ENCODE measurements around the gene FAM136A. TPM values are rescaled to one million over a fixed set of nuclear protein-coding genes. Genes with fewer than 3 reads are reported as not detected.

FAM136A gene
- total and polyA plus RNA-seq, 2 of the 13 experiments (the other 11 are each of a cell fraction or from before 2014, with no cell fraction given) = 77.8 to 126 TPM

DNA sequence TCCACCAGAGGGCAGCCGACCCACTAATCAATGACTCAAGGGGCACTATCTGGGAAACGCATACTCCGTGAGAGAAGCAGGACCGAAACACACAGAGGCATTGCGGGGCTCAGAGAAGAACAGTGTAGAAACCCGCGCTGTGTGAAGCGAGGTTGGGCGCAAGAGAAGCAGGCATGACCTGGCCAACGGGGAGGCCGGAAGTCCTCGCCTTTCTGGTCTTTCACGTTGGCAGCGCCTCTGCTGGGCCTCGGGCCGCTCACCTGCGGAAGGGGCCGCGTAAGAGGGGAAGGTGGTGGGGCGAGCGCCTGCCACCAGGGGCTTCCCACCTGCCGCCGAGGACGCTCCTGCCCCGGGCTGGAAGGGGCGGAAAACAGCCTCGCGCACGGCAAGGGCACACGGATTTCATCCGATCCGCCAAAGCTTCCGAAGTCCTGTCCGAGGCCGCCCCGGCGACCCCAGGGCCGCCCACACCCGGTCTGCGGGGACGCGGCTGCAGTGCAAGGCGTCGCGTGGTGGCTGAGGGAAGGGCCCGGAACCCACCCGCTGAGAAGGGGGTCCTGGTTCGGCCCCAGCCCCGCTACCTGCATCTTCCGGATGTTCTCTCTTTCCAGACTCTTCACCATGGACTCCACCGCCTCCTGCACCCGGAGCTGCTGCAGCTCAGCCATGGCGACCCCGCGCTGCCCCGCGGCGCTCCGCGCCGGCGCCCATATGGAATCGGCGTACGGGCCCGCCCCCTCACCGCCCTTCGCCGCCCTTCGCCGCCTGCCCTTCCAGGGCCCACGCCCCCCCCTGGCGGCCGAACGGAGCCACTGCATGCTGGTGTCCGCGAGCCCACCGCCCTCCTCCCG, at the start of gene FAM136A (continued):
- peak; percentile 60; the same call in 1 of the 2 replicates for TF ChIP-seq MED13 (CRISPR knock-in tag; IDR thresholded peaks at IDR 0.05)
- peak; percentile 64; the same call in 1 of the 2 replicates for TF ChIP-seq THAP11 (CRISPR knock-in tag; IDR thresholded peaks at IDR 0.05)
- peak; percentile 98; the same call in 1 of the 2 replicates for TF ChIP-seq ZBTB8A (CRISPR knock-in tag; IDR thresholded peaks at IDR 0.05; ENCODE audit: borderline replicate concordance, low read depth)
- TF ChIP-seq, protein P1, sequence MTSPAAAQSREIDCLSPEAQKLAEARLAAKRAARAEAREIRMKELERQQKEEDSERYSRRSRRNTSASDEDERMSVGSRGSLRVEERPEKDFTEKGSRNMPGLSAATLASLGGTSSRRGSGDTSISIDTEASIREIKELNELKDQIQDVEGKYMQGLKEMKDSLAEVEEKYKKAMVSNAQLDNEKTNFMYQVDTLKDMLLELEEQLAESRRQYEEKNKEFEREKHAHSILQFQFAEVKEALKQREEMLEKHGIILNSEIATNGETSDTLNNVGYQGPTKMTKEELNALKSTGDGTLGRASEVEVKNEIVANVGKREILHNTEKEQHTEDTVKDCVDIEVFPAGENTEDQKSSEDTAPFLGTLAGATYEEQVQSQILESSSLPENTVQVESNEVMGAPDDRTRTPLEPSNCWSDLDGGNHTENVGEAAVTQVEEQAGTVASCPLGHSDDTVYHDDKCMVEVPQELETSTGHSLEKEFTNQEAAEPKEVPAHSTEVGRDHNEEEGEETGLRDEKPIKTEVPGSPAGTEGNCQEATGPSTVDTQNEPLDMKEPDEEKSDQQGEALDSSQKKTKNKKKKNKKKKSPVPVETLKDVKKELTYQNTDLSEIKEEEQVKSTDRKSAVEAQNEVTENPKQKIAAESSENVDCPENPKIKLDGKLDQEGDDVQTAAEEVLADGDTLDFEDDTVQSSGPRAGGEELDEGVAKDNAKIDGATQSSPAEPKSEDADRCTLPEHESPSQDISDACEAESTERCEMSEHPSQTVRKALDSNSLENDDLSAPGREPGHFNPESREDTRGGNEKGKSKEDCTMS (CRISPR knock-in tag; conservative IDR thresholded peaks at IDR 0.05) = no peak; the same call in 1 of the 2 replicates
- TF ChIP-seq, protein P2, sequence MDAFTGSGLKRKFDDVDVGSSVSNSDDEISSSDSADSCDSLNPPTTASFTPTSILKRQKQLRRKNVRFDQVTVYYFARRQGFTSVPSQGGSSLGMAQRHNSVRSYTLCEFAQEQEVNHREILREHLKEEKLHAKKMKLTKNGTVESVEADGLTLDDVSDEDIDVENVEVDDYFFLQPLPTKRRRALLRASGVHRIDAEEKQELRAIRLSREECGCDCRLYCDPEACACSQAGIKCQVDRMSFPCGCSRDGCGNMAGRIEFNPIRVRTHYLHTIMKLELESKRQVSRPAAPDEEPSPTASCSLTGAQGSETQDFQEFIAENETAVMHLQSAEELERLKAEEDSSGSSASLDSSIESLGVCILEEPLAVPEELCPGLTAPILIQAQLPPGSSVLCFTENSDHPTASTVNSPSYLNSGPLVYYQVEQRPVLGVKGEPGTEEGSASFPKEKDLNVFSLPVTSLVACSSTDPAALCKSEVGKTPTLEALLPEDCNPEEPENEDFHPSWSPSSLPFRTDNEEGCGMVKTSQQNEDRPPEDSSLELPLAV (CRISPR knock-in tag; conservative IDR thresholded peaks at IDR 0.05; ENCODE audit: low read depth) = no peak
- TF ChIP-seq ZNF660 (CRISPR knock-in tag; IDR thresholded peaks at IDR 0.05; ENCODE audit: borderline replicate concordance, low read depth) = 0 out of 2 replicates have a peak, but pooled peaks have one; percentile 67
- TF ChIP-seq, protein P3, sequence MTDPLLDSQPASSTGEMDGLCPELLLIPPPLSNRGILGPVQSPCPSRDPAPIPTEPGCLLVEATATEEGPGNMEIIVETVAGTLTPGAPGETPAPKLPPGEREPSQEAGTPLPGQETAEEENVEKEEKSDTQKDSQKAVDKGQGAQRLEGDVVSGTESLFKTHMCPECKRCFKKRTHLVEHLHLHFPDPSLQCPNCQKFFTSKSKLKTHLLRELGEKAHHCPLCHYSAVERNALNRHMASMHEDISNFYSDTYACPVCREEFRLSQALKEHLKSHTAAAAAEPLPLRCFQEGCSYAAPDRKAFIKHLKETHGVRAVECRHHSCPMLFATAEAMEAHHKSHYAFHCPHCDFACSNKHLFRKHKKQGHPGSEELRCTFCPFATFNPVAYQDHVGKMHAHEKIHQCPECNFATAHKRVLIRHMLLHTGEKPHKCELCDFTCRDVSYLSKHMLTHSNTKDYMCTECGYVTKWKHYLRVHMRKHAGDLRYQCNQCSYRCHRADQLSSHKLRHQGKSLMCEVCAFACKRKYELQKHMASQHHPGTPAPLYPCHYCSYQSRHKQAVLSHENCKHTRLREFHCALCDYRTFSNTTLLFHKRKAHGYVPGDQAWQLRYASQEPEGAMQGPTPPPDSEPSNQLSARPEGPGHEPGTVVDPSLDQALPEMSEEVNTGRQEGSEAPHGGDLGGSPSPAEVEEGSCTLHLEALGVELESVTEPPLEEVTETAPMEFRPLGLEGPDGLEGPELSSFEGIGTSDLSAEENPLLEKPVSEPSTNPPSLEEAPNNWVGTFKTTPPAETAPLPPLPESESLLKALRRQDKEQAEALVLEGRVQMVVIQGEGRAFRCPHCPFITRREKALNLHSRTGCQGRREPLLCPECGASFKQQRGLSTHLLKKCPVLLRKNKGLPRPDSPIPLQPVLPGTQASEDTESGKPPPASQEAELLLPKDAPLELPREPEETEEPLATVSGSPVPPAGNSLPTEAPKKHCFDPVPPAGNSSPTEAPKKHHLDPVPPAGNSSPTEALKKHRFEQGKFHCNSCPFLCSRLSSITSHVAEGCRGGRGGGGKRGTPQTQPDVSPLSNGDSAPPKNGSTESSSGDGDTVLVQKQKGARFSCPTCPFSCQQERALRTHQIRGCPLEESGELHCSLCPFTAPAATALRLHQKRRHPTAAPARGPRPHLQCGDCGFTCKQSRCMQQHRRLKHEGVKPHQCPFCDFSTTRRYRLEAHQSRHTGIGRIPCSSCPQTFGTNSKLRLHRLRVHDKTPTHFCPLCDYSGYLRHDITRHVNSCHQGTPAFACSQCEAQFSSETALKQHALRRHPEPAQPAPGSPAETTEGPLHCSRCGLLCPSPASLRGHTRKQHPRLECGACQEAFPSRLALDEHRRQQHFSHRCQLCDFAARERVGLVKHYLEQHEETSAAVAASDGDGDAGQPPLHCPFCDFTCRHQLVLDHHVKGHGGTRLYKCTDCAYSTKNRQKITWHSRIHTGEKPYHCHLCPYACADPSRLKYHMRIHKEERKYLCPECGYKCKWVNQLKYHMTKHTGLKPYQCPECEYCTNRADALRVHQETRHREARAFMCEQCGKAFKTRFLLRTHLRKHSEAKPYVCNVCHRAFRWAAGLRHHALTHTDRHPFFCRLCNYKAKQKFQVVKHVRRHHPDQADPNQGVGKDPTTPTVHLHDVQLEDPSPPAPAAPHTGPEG (CRISPR knock-in tag; IDR thresholded peaks at IDR 0.05) = peak; percentile 95
- TF ChIP-seq KAT8 (CRISPR knock-in tag; IDR thresholded peaks at IDR 0.05) = peak; percentile 87
- TF ChIP-seq, protein P4, sequence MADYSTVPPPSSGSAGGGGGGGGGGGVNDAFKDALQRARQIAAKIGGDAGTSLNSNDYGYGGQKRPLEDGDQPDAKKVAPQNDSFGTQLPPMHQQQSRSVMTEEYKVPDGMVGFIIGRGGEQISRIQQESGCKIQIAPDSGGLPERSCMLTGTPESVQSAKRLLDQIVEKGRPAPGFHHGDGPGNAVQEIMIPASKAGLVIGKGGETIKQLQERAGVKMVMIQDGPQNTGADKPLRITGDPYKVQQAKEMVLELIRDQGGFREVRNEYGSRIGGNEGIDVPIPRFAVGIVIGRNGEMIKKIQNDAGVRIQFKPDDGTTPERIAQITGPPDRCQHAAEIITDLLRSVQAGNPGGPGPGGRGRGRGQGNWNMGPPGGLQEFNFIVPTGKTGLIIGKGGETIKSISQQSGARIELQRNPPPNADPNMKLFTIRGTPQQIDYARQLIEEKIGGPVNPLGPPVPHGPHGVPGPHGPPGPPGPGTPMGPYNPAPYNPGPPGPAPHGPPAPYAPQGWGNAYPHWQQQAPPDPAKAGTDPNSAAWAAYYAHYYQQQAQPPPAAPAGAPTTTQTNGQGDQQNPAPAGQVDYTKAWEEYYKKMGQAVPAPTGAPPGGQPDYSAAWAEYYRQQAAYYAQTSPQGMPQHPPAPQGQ (CRISPR knock-in tag; IDR thresholded peaks at IDR 0.05; ENCODE audit: borderline replicate concordance) = 0 out of 2 replicates have a peak, but pooled peaks have one; percentile 84
- peak; percentile 87; the same call in 1 of the 2 replicates for TF ChIP-seq ZNF549 (CRISPR knock-in tag; IDR thresholded peaks at IDR 0.05)
- TF ChIP-seq, protein P5, sequence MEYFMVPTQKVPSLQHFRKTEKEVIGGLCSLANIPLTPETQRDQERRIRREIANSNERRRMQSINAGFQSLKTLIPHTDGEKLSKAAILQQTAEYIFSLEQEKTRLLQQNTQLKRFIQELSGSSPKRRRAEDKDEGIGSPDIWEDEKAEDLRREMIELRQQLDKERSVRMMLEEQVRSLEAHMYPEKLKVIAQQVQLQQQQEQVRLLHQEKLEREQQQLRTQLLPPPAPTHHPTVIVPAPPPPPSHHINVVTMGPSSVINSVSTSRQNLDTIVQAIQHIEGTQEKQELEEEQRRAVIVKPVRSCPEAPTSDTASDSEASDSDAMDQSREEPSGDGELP (IDR thresholded peaks at IDR 0.05; ENCODE audit: borderline replicate concordance, low read depth) = peak; percentile 65; the same call in 1 of the 2 replicates
- TF ChIP-seq ZNF510 (CRISPR knock-in tag; IDR thresholded peaks at IDR 0.05; ENCODE audit: low read depth) = peak; percentile 84; the same call in 1 of the 2 replicates
- peak; percentile 99 for TF ChIP-seq KDM5B (CRISPR knock-in tag; IDR thresholded peaks at IDR 0.05; ENCODE audit: borderline replicate concordance)

Data from HepG2 (cell line).